Measurements from ENCODE around the gene MOSMO. TPM values are rescaled to one million over a fixed set of nuclear protein-coding genes. Genes with fewer than 3 reads are reported as not detected.

MOSMO gene
- total and polyA plus RNA-seq, 10 of the 15 experiments (the other 5 are each of a cell fraction or from before 2014, with no cell fraction given) = 1.7 to 26.7 (median 12.2) TPM

- Histone ChIP-seq H3K4me2 (ENCODE audit: control insufficient read depth, insufficient read depth) (no peak overlapping the region), H3K9me3 (replicated peaks; ENCODE audit: control insufficient read depth, insufficient read depth, low read length) (no peaks in the 10 kb centered on the region), H3K4me1 (ENCODE audit: control insufficient read depth, insufficient read depth, low read length) (no peaks in the 10 kb centered on the region), H3K36me3 (ENCODE audit: control insufficient read depth in 2 of 2, insufficient read depth in 2 of 2, low read length in 1 of 2) (no peaks in the 10 kb centered on the region), H4K20me1 (ENCODE audit: control insufficient read depth, insufficient read depth) (no peaks in the 10 kb centered on the region), H3K27ac (ENCODE audit: control insufficient read depth, insufficient read depth) (no peak overlapping the region), H3K9ac (ENCODE audit: control insufficient read depth, insufficient read depth, low read length) (no peak overlapping the region), H2AFZ (ENCODE audit: control insufficient read depth, low read depth, low read length) (no peak overlapping the region), H3K27me3 (replicated peaks in 1 of 2; ENCODE audit: control insufficient read depth in 2 of 2, insufficient read depth in 2 of 2, low read length in 1 of 2) (no peaks in the 10 kb centered on the region), H3K79me2 (ENCODE audit: control insufficient read depth, insufficient read depth, low read length) (no peaks in the 10 kb centered on the region), H3K4me3 (no peak overlapping the region)
- TF ChIP-seq CBFB (IDR thresholded peaks at IDR 0.05; ENCODE audit: low read depth) (no peak), RCOR1 (conservative IDR thresholded peaks at IDR 0.05; ENCODE audit: low read depth, low read length) (no peak), E4F1 (IDR thresholded peaks at IDR 0.05; ENCODE audit: borderline replicate concordance, partially characterized antibody) (no peak), CHD2 (IDR thresholded peaks at IDR 0.05; ENCODE audit: borderline replicate concordance, low read depth, low read length) (no peak), SUZ12 (IDR thresholded peaks at IDR 0.05; ENCODE audit: unreplicated experiment) (no peak)
- TF ChIP-seq, protein P1, sequence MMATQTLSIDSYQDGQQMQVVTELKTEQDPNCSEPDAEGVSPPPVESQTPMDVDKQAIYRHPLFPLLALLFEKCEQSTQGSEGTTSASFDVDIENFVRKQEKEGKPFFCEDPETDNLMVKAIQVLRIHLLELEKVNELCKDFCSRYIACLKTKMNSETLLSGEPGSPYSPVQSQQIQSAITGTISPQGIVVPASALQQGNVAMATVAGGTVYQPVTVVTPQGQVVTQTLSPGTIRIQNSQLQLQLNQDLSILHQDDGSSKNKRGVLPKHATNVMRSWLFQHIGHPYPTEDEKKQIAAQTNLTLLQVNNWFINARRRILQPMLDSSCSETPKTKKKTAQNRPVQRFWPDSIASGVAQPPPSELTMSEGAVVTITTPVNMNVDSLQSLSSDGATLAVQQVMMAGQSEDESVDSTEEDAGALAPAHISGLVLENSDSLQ (IDR thresholded peaks at IDR 0.05) = no peak
- in situ Hi-C loops (cut with MboI) = loop anchor here (5.0 kb wide), 1 partner anchor 52 kb away; no protein-coding TSS in a partner anchor
- CTCF ChIA-PET = interaction anchor here (0.7 kb wide), 1 partner anchor 489 kb away, joined by 3 read pairs; no protein-coding TSS in a partner anchor
- FAIRE-seq = no peak
- BruUV-seq (replicated peaks) = no TSS peak
- DNase-seq (ENCODE audit: low read depth, low spot score) = no peak
- RAD21 ChIA-PET (ENCODE audit: unreplicated experiment) = no interaction called here
- SMC1A ChIA-PET (ENCODE audit: uncharacterized antibody, unreplicated experiment) = no interaction called here
- no peak for ATAC-seq
- POLR2A ChIA-PET = no interaction called here
- intact Hi-C loops (cut with micrococcal nuclease; ENCODE audit: unreplicated experiment) = no loop called here
Observed at GRCh38 chr16:22130528-22130927, 122.6 kb downstream of the MOSMO start.
